Measurements from ENCODE around the gene PSMB8.

The PSMB8 gene

DNA sequence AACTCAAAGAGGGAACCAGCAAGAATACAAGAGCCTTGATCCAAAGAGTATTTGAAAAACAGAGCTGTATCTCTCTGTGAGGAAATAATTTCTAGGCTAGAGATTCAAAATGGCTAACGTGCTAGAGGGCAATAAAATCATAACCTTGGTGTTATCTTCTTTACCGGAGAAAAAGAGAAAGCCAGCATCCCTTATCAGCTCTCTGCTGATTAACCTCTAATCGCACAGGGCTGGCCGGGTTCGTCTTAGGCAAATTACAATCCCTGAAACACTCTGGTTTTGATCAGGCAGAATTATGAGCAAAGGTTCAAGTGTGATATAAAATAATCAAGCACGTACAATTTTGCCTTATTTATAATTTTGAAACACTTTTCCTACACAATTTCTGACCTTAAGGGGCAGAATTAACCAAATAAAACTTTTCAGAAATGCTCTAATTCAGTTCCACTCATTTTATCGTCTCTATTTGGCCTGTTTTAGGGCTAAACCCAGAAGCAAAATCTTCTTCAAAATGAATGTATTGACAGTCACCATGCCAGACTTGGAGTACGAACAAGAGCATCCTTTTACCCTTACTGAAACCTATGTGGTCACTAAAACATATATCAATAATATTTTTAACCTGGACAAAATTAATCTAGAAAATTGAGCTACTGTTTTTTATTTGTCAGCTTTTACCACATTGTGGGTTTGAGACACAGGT lies 23.9 kb upstream of the PSMB8 start:
- TF ChIP-seq, protein P1, sequence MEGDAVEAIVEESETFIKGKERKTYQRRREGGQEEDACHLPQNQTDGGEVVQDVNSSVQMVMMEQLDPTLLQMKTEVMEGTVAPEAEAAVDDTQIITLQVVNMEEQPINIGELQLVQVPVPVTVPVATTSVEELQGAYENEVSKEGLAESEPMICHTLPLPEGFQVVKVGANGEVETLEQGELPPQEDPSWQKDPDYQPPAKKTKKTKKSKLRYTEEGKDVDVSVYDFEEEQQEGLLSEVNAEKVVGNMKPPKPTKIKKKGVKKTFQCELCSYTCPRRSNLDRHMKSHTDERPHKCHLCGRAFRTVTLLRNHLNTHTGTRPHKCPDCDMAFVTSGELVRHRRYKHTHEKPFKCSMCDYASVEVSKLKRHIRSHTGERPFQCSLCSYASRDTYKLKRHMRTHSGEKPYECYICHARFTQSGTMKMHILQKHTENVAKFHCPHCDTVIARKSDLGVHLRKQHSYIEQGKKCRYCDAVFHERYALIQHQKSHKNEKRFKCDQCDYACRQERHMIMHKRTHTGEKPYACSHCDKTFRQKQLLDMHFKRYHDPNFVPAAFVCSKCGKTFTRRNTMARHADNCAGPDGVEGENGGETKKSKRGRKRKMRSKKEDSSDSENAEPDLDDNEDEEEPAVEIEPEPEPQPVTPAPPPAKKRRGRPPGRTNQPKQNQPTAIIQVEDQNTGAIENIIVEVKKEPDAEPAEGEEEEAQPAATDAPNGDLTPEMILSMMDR (IDR thresholded peaks at IDR 0.05; ENCODE audit: low read depth, low read length, missing control alignments), result no peak
- in situ Hi-C loops (cut with HindIII; ENCODE audit: low sequenced_read_pairs), result no loop called here
- DNase-seq (ENCODE audit: low read depth), result no peak
- no peak overlapping the region for H3K4me3 ChIP-seq (ENCODE audit: low read depth, low read length)

DNA sequence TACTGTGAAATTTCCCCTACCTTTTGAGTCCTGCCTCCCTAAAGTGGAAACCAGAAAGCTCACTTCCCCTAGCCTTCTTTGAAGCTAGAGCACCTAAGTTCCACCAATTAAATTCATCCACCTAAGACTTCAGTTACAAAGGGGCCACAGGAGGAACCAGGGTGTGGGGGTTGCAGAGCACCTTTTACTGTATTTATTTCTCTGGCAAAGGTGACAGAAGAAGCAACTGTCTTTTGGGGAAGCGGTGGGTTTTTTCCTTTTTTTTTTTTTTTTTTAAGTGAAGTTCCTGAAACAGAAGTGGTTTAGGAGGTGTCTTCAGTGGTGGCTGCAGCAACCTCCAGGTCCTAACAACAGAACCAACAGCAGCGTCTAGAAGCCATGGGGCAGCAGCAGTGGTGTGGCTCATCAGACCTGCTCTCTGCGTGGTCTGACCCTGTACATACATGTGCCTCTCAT lies 23.2 kb upstream of the PSMB8 start:
- H3K4me3 ChIP-seq (ENCODE audit: low read depth, low read length), result no peak overlapping the region
- no peak for DNase-seq (ENCODE audit: low read depth)
- TF ChIP-seq, protein P1 (IDR thresholded peaks at IDR 0.05; ENCODE audit: low read depth, low read length, missing control alignments), result no peak

DNA sequence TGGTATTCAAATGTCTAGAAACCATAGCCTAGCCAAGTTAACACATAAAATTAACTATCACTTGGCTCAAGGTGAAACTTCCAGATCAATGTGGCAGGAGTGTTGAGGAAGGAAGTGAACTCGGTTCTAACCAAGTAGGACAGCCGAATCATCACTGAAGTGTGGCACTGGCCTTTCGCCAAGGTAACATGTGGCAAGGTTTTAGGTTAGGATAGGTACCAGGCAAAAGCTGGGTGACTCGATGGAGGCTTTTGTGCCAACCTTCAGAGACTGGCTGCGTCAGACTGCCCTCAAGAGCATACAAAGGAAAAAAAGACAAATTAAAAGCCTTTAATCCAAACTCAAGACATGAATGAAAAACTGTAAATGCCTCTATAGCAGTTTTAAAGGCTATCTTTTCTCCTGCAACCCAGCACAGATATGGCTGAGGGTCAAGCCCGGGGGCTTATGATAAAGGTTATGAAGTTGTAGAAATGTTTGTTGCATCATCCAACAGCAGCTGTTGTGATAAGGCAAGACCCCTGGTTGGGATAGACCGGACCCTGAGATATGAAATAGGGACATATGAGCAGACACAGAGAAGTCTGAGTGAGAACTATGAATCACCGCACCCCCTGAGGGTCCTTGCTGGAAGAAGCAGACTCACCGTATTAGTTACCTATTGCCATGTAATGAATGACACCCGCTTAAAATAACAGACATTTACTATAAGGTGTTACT lies 22.0 kb upstream of the PSMB8 start:
- TF ChIP-seq, protein P1 (IDR thresholded peaks at IDR 0.05; ENCODE audit: low read depth, low read length, missing control alignments), result no peak
- in situ Hi-C loops (cut with HindIII; ENCODE audit: low sequenced_read_pairs), result no loop called here
- H3K4me3 ChIP-seq (ENCODE audit: low read depth, low read length), result no peak overlapping the region
- DNase-seq (ENCODE audit: low read depth), result no peak

More for the DNA sequence above, 23.2 kb upstream of the PSMB8 start:
- in situ Hi-C loops (cut with HindIII; ENCODE audit: low sequenced_read_pairs), result no loop called here

DNA sequence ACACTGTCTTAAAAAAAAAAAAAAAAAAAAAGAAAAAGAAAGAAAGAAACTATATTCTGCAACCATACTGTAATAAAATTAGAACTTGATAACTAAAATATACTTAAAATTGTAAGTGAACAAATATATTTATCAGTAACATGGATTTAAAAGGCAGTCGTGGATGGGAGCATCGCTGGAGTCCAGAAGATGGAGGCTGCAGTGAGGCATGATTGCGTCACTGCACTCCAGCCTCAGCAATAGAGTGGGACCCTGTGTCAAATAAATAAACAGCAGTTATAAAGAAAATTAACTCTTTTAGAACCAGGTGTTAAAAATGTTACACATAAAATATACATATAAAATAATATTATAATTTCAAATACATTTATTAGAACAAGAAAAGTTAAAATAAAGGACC lies 18.9 kb upstream of the PSMB8 start:
- no peak for DNase-seq (ENCODE audit: low read depth)
- no peak overlapping the region for H3K4me3 ChIP-seq (ENCODE audit: low read depth, low read length)
- in situ Hi-C loops (cut with HindIII; ENCODE audit: low sequenced_read_pairs), result no loop called here
- TF ChIP-seq, protein P1 (IDR thresholded peaks at IDR 0.05; ENCODE audit: low read depth, low read length, missing control alignments), result no peak

DNA sequence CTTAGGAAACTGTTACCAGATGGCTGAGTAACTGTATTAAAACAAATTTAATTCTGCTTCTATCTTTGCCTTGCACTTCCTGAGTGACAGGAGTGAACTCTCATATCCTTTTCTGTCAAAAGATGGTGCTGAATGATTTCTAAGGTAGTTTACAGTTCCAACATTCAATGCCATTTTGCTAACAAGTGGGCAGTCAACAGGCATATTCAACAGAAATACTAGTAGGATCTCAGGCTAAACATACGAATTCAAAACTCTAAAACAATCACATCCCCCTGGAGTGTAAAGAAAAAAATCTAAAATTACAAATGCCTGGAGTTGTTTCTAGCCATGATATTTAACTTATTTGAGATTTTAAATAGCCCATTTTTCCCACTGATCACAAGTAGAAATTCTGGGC lies 16.8 kb upstream of the PSMB8 start:
- no peak overlapping the region for H3K4me3 ChIP-seq (ENCODE audit: low read depth, low read length)

DNA sequence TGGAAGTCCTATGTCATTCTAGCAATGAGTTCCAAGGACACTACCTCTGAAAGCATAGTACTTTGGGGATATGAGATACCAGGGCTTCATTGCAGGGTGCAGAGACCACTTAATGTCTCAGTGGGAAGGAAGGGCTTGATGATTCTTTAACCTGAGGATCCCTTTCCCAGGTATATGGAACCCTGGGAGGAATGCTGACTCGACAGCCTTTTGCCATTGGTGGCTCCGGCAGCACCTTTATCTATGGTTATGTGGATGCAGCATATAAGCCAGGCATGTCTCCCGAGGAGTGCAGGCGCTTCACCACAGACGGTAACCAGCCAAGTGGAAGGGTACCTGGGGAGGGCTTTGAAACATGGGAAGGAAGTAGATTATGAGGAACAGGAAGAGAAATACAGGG lies 14.3 kb upstream of the PSMB8 start:
- in situ Hi-C loops (cut with HindIII; ENCODE audit: low sequenced_read_pairs), result no loop called here
- no peak for DNase-seq (ENCODE audit: low read depth)
- no peak overlapping the region for H3K4me3 ChIP-seq (ENCODE audit: low read depth, low read length)
- TF ChIP-seq, protein P1 (IDR thresholded peaks at IDR 0.05; ENCODE audit: low read depth, low read length, missing control alignments), result no peak

More for the DNA sequence above, 16.8 kb upstream of the PSMB8 start:
- no peak for DNase-seq (ENCODE audit: low read depth)
- in situ Hi-C loops (cut with HindIII; ENCODE audit: low sequenced_read_pairs), result no loop called here
- TF ChIP-seq, protein P1 (IDR thresholded peaks at IDR 0.05; ENCODE audit: low read depth, low read length, missing control alignments), result no peak
